ENCODE results near the gene SDHAF3.

SDHAF3 gene

DNA sequence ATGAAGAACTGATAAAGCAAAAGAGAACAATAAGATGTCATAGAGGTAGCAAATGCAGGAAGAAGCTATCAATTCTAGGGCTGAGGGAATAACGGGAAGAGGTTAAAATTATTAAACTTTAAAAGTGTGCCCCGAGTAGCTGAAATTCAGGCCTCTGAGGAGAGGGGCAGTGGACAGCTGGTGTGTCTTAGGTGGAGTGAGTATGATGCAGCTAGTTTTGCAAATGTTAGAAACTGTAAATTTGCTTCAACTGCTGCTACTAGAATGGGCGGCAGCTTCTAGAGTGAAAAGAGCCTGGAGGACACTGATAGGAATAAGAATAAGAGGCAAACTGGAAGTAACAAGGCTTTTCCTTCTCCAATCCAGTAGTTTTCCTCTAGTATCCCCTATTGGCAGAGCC, 87.3 kb downstream of the SDHAF3 start:
- TF ChIP-seq POLR2A (IDR thresholded peaks at IDR 0.05; ENCODE audit: extremely low read depth, insufficient read length) (no peak), MYC (IDR thresholded peaks at IDR 0.05; ENCODE audit: low read depth, low read length) (no peak)
- TF ChIP-seq, protein P1, sequence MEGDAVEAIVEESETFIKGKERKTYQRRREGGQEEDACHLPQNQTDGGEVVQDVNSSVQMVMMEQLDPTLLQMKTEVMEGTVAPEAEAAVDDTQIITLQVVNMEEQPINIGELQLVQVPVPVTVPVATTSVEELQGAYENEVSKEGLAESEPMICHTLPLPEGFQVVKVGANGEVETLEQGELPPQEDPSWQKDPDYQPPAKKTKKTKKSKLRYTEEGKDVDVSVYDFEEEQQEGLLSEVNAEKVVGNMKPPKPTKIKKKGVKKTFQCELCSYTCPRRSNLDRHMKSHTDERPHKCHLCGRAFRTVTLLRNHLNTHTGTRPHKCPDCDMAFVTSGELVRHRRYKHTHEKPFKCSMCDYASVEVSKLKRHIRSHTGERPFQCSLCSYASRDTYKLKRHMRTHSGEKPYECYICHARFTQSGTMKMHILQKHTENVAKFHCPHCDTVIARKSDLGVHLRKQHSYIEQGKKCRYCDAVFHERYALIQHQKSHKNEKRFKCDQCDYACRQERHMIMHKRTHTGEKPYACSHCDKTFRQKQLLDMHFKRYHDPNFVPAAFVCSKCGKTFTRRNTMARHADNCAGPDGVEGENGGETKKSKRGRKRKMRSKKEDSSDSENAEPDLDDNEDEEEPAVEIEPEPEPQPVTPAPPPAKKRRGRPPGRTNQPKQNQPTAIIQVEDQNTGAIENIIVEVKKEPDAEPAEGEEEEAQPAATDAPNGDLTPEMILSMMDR (IDR thresholded peaks at IDR 0.05; ENCODE audit: low read depth, low read length) = no peak
- TF ChIP-seq, protein P2, sequence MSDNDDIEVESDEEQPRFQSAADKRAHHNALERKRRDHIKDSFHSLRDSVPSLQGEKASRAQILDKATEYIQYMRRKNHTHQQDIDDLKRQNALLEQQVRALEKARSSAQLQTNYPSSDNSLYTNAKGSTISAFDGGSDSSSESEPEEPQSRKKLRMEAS (IDR thresholded peaks at IDR 0.05; ENCODE audit: low read depth, low read length) = no peak
- no peak overlapping the region for H3K4me3 ChIP-seq (ENCODE audit: low read depth, low read length)
- no peak for DNase-seq (ENCODE audit: low read depth)

DNA sequence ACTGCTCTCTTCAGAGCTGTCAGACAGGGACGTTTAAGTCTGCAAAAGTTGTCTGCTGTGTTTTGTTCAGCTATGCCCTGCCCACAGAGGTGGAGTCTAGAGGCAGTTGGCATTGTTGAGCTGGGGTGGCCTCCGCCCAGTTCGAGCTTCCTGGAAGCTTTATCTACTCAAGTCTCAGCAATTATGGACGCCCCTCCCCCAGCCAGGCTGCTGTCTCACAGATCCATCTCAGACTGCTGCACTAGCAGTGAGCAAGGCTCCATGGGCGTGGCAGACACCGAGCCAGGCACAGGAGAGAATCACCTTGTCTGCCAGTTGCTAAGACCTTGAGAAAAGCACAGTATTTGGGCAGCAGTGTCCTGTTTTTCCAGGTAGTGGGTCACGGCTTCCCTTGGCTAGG, 98.1 kb downstream of the SDHAF3 start:
- H3K4me3 ChIP-seq (ENCODE audit: low read depth, low read length) = no peak overlapping the region
- TF ChIP-seq MYC (IDR thresholded peaks at IDR 0.05; ENCODE audit: low read depth, low read length) = no peak
- TF ChIP-seq POLR2A (IDR thresholded peaks at IDR 0.05; ENCODE audit: extremely low read depth, insufficient read length) = no peak
- TF ChIP-seq, protein P1 (IDR thresholded peaks at IDR 0.05; ENCODE audit: low read depth, low read length) = no peak
- no peak for DNase-seq (ENCODE audit: low read depth)

DNA sequence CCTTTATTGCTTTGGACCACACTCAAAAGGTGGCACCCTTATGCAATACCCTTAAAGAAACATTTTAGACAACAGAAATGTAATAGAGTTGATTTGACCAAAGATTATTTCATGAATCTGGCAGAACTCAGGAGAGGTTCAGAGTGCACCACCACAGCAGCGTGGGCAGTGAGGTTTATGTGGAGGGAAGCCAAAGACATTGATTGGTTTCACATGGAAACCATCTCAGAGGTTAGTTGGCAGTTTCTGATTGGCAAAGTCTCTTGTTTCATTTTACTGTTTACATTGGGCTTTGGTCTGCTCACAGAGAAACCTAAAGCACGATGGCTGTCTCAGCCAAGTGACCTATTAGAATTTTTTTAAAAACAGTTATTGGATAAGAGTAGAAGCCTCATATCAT, 101.3 kb downstream of the SDHAF3 start:
- no peak overlapping the region for H3K4me3 ChIP-seq (ENCODE audit: low read depth, low read length)
- no peak for DNase-seq (ENCODE audit: low read depth)
- TF ChIP-seq, protein P1 (IDR thresholded peaks at IDR 0.05; ENCODE audit: low read depth, low read length) = no peak
- TF ChIP-seq, protein P2 (IDR thresholded peaks at IDR 0.05; ENCODE audit: low read depth, low read length) = no peak
- TF ChIP-seq POLR2A (IDR thresholded peaks at IDR 0.05; ENCODE audit: extremely low read depth, insufficient read length) (no peak), MYC (IDR thresholded peaks at IDR 0.05; ENCODE audit: low read depth, low read length) (no peak)

DNA sequence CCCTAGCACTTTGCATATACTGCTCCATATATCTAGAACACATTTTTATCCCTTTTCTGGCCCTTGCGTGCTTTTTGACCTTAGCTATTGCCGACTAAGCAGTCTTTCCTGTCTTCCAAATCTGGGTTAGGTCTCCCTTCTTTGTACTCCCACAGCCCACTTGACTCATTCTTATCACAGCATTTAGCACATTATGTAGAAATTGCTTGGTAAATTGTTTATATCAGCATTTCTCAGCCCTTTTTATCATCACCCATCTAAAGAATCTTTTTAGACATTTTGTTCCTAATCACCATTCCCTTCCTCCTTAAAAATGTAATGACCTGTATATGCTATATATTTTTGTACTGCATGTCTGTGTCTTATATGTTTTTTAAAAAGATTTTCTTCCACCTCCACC, 101.7 kb downstream of the SDHAF3 start:
- TF ChIP-seq, protein P2 (IDR thresholded peaks at IDR 0.05; ENCODE audit: low read depth, low read length) = no peak
- TF ChIP-seq MYC (IDR thresholded peaks at IDR 0.05; ENCODE audit: low read depth, low read length) (no peak), POLR2A (IDR thresholded peaks at IDR 0.05; ENCODE audit: extremely low read depth, insufficient read length) (no peak)
- TF ChIP-seq, protein P1 (IDR thresholded peaks at IDR 0.05; ENCODE audit: low read depth, low read length) = no peak
- DNase-seq (ENCODE audit: low read depth) = no peak
- no peak overlapping the region for H3K4me3 ChIP-seq (ENCODE audit: low read depth, low read length)

DNA sequence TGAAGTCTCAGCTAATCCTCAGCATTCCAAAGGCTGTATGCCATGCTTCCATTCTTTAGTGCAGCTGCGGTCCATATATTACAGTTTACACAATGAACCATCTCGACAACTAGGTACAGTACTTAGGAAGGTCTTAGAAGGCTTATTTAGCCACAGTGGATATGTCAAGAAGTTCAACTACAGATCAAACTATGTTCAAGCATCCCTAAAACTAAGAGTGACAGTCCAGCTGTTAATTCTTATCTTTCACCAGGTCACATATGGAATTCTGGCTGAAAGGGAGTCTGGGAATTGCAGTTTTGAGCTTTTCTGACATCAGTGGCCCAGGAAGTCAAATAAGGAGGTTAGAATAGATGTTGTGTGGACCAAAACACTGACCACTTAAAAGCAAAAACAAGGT, 106.8 kb downstream of the SDHAF3 start:
- DNase-seq (ENCODE audit: low read depth) = no peak
- H3K4me3 ChIP-seq (ENCODE audit: low read depth, low read length) = no peak overlapping the region
- TF ChIP-seq MYC (IDR thresholded peaks at IDR 0.05; ENCODE audit: low read depth, low read length) = no peak
- TF ChIP-seq, protein P1 (IDR thresholded peaks at IDR 0.05; ENCODE audit: low read depth, low read length) = no peak
- TF ChIP-seq, protein P2 (IDR thresholded peaks at IDR 0.05; ENCODE audit: low read depth, low read length) = no peak
- no peak for TF ChIP-seq POLR2A (IDR thresholded peaks at IDR 0.05; ENCODE audit: extremely low read depth, insufficient read length)

DNA sequence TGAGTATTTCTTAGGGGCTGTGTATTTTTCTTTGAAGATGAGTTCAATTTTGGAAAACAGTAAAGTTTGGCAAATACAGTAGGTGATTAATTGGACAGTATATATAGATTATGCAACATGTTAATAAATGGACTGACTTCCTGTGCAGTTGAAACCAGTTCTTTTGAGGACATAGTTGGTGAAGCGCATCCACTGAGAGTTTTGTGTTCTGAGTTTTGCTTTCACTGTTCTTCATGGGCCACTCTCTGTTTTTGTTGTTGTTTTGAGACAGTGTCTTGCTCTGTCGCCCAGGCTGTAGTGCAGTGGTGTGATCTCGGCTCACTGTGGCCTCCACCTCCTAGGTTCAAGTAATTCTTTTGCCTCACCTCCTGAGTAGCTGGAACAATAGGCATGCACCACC, 109.0 kb downstream of the SDHAF3 start:
- TF ChIP-seq, protein P1 (IDR thresholded peaks at IDR 0.05; ENCODE audit: low read depth, low read length) = no peak
- TF ChIP-seq MYC (IDR thresholded peaks at IDR 0.05; ENCODE audit: low read depth, low read length) (no peak), POLR2A (IDR thresholded peaks at IDR 0.05; ENCODE audit: extremely low read depth, insufficient read length) (no peak)
- TF ChIP-seq, protein P2 (IDR thresholded peaks at IDR 0.05; ENCODE audit: low read depth, low read length) = no peak
- no peak overlapping the region for H3K4me3 ChIP-seq (ENCODE audit: low read depth, low read length)
- DNase-seq (ENCODE audit: low read depth) = no peak
